H9 (cell line): ENCODE data around the gene FRAS1. TPM values are rescaled to one million over a fixed set of nuclear protein-coding genes. Genes with fewer than 3 reads are reported as not detected.

Source experiments
- DNase-seq: peaks from one replicate; pipeline ENCODE4 v3.0.0-alpha.2; 2017
- H2AFZ ChIP-seq: one replicate; pipeline ENCODE4 v1.6.1; 2013; ENCODE audit warnings: mild to moderate bottlenecking, low read length, control low read depth, moderate library complexity
- H2AK5ac ChIP-seq: 2 replicates; pipeline ENCODE4 v1.6.1; 2013; ENCODE audit warnings: low read length, control low read depth, mixed read lengths; ENCODE audit not compliant: insufficient read length
- H2BK120ac ChIP-seq: one replicate; pipeline ENCODE4 v1.6.1; 2013; ENCODE audit warnings: low read depth, mild to moderate bottlenecking, low read length, control low read depth, inconsistent platforms; ENCODE audit not compliant: poor library complexity, severe bottlenecking
- H2BK12ac ChIP-seq: 2 replicates; pipeline ENCODE4 v1.6.1; 2013; ENCODE audit warnings: low read length, control low read depth, mixed read lengths, low read depth; ENCODE audit not compliant: insufficient read length
- H2BK15ac ChIP-seq: 2 replicates; pipeline ENCODE4 v1.6.1; 2013; ENCODE audit warnings: low read depth, low read length, control low read depth
- H2BK20ac ChIP-seq: one replicate; pipeline ENCODE4 v1.6.1; 2013; ENCODE audit warnings: low read depth, mild to moderate bottlenecking, low read length, control low read depth, inconsistent platforms; ENCODE audit not compliant: poor library complexity, severe bottlenecking
- H2BK5ac ChIP-seq: 2 replicates; pipeline ENCODE4 v1.6.1; 2013; ENCODE audit warnings: low read length, control low read depth, mixed read lengths; ENCODE audit not compliant: insufficient read length
- H3K14ac ChIP-seq: 2 replicates; pipeline ENCODE4 v1.6.1; 2013; ENCODE audit warnings: low read length, control low read depth; ENCODE audit not compliant: insufficient read depth
- H3K18ac ChIP-seq: 2 replicates; pipeline ENCODE4 v1.6.1; 2013; ENCODE audit warnings: low read depth, mild to moderate bottlenecking, mixed read lengths, low read length, control low read depth; ENCODE audit not compliant: insufficient read length
- H3K23ac ChIP-seq: 2 replicates; pipeline ENCODE4 v1.6.1; 2013; ENCODE audit warnings: low read length, control low read depth, mixed read lengths, low read depth; ENCODE audit not compliant: insufficient read length
- H3K23me2 ChIP-seq: 2 replicates; pipeline ENCODE4 v1.6.1; 2013; ENCODE audit warnings: low read depth, mild to moderate bottlenecking, mixed read lengths, low read length, control low read depth; ENCODE audit not compliant: insufficient read length, poor library complexity, severe bottlenecking
- H3K27ac ChIP-seq: 2 replicates; pipeline ENCODE4 v1.5.1; 2013; ENCODE audit warnings: low read length, control low read depth, mixed read lengths, low read depth; ENCODE audit not compliant: insufficient read length
- H3K27me3 ChIP-seq: 2 replicates; pipeline ENCODE4 v1.6.1; 2013; ENCODE audit warnings: low read length, control low read depth, inconsistent platforms; ENCODE audit not compliant: insufficient read depth
- H3K4ac ChIP-seq: 2 replicates; pipeline ENCODE4 v1.6.1; 2013; ENCODE audit warnings: low read depth, mild to moderate bottlenecking, control low read depth, inconsistent platforms, low read length, moderate library complexity
- H3K4me1 ChIP-seq: 2 replicates; pipeline ENCODE4 v1.6.1; 2013; ENCODE audit warnings: low read length, control low read depth, inconsistent platforms; ENCODE audit not compliant: insufficient read depth
- H3K4me2 ChIP-seq: 2 replicates; pipeline ENCODE4 v1.6.1; 2013; ENCODE audit warnings: low read length, control low read depth, mixed read lengths; ENCODE audit not compliant: insufficient read length, insufficient read depth
- H3K56ac ChIP-seq: 2 replicates; pipeline ENCODE4 v1.6.1; 2013; ENCODE audit warnings: low read depth, mild to moderate bottlenecking, mixed read lengths, low read length, control low read depth; ENCODE audit not compliant: insufficient read length
- H3K79me1 ChIP-seq: 2 replicates; pipeline ENCODE4 v1.6.1; 2013; ENCODE audit warnings: low read depth, mild to moderate bottlenecking, moderate library complexity, low read length, control low read depth, inconsistent platforms; ENCODE audit not compliant: insufficient read depth, poor library complexity, severe bottlenecking
- H3K79me2 ChIP-seq: 2 replicates; pipeline ENCODE4 v1.6.1; 2013; ENCODE audit warnings: low read length, control low read depth, inconsistent platforms; ENCODE audit not compliant: insufficient read depth
- H3K9ac ChIP-seq: 2 replicates; pipeline ENCODE4 v1.6.1; 2013; ENCODE audit warnings: low read length, control low read depth, mixed read lengths; ENCODE audit not compliant: insufficient read length; ENCODE audit errors: extremely low read depth
- H3K9me3 ChIP-seq: one replicate; pipeline ENCODE4 v1.6.1; 2013; ENCODE audit warnings: low read depth, low read length, inconsistent platforms; ENCODE audit not compliant: control insufficient read depth
- H3T11ph ChIP-seq: one replicate; pipeline ENCODE4 v1.6.1; 2013; ENCODE audit warnings: mild to moderate bottlenecking, low read length, control low read depth, inconsistent platforms
- H4K20me1 ChIP-seq: one replicate; pipeline ENCODE4 v1.6.1; 2013; ENCODE audit not compliant: control insufficient read depth, insufficient read length, insufficient read depth
- H4K5ac ChIP-seq: 2 replicates; pipeline ENCODE4 v1.6.1; 2013; ENCODE audit warnings: low read depth, mild to moderate bottlenecking, mixed read lengths, low read length, control low read depth; ENCODE audit not compliant: insufficient read length
- H4K8ac ChIP-seq: replicated peaks from 2 replicates; pipeline ENCODE4 v1.6.1; 2013; ENCODE audit warnings: low read length, control low read depth, mixed read lengths, low read depth; ENCODE audit not compliant: insufficient read length
- H4K91ac ChIP-seq: 2 replicates; pipeline ENCODE4 v1.6.1; 2013; ENCODE audit warnings: low read depth, mild to moderate bottlenecking, moderate library complexity, mixed read lengths, low read length, control low read depth; ENCODE audit not compliant: insufficient read length
- H3K27ac Mint-ChIP-seq, 3 experiments: 2 replicates in 2 of 3; 3 replicates in 1 of 3; pipeline ENCODE4 v1.8.0; 2020 to 2021; ENCODE audit warnings: mixed read lengths in 3 of 3, mild to moderate bottlenecking in 1 of 3, moderate library complexity in 1 of 3
- H3K27me3 Mint-ChIP-seq: 2 replicates; pipeline ENCODE4 v1.8.0; 2021; ENCODE audit warnings: low read depth, mild to moderate bottlenecking, moderate library complexity, mixed read lengths
- H3K36me3 Mint-ChIP-seq, 3 experiments: 2 replicates in 2 of 3; 3 replicates in 1 of 3; pipeline ENCODE4 v1.8.0; 2020 to 2021; ENCODE audit warnings: low read depth in 3 of 3, mixed read lengths in 3 of 3; ENCODE audit not compliant: insufficient read depth in 1 of 3
- H3K4me1 Mint-ChIP-seq, 2 experiments: 2 replicates each; pipeline ENCODE4 v1.8.0; 2020; ENCODE audit warnings: mixed read lengths in 2 of 2
- H3K4me3 Mint-ChIP-seq, 2 experiments: 2 replicates in 1 of 2; 3 replicates in 1 of 2; pipeline ENCODE4 v1.8.0; 2020 to 2021; ENCODE audit warnings: mild to moderate bottlenecking in 2 of 2, mixed read lengths in 2 of 2, moderate library complexity in 1 of 2
- H3K9me3 Mint-ChIP-seq, 2 experiments: 2 replicates in 1 of 2; 3 replicates in 1 of 2; pipeline ENCODE4 v1.8.0; 2020; ENCODE audit warnings: mild to moderate bottlenecking in 2 of 2, mixed read lengths in 2 of 2, moderate library complexity in 1 of 2
- WGBS: extraction: QIAGEN DNeasy Blood & Tissue Kit; methylation state at CpG from one replicate; pipeline ENCODE4 v1.1.7; 2013; ENCODE audit warnings: missing lambda C conversion rate, low lambda C conversion rate, mixed read lengths; ENCODE audit not compliant: insufficient read length; ENCODE audit errors: extremely low coverage; 5-methylcytosine and 5-hydroxymethylcytosine counted together
- total RNA-seq: library from RNA; stranded (reverse); gene quantifications from 2 replicates; pipeline ENCODE4 v1.2.1, GENCODE V29; 2021
- TF ChIP-seq, protein P1 (sequence below): fragments of 200-600 bp; sonication (generic); conservative IDR thresholded peaks from 3 replicates; pipeline ENCODE4 v1.8.0; 2021; ENCODE audit warnings: antibody characterized with exemption, mild to moderate bottlenecking

Gene FRAS1
- total RNA-seq, 1 experiment from 2014 or later, result 58.5 TPM

GRCh38 chr4:78293348-78293747 lies 236.2 kb downstream of the FRAS1 start:
- Histone ChIP-seq H2AFZ (no peak overlapping the region), H2BK120ac (no peak overlapping the region), H4K5ac (no peak overlapping the region), H4K91ac (no peak overlapping the region), H3K79me2 (no peaks in the 10 kb centered on the region), H3K4me1 (no peaks in the 10 kb centered on the region), H3K23ac (no peak overlapping the region), H3K27ac (no peak overlapping the region), H3K4ac (no peak overlapping the region), H2BK20ac (no peak overlapping the region), H3K27me3 (no peaks in the 10 kb centered on the region), H2BK12ac (no peak overlapping the region), H3K56ac (no peak overlapping the region), H3K14ac (no peak overlapping the region), H4K20me1 (no peaks in the 10 kb centered on the region), H3T11ph (no peak overlapping the region), H2AK5ac (no peak overlapping the region), H4K8ac (no peak overlapping the region), H2BK5ac (no peak overlapping the region), H3K18ac (no peak overlapping the region), H3K4me2 (no peak overlapping the region), H3K9ac (no peak overlapping the region), H3K79me1 (no peaks in the 10 kb centered on the region), H3K9me3 (no peaks in the 10 kb centered on the region), H3K23me2 (no peaks in the 10 kb centered on the region), H2BK15ac (no peak overlapping the region)
- peaks cover 9 to 25% (median 17%) of the 10 kb centered on the region in 3 experiments for H3K36me3 Mint-ChIP-seq
- peaks cover 10 to 19% of the 10 kb centered on the region in 2 experiments for H3K4me1 Mint-ChIP-seq
- no peaks in the 10 kb centered on the region for H3K9me3 Mint-ChIP-seq
- TF ChIP-seq, protein P1, sequence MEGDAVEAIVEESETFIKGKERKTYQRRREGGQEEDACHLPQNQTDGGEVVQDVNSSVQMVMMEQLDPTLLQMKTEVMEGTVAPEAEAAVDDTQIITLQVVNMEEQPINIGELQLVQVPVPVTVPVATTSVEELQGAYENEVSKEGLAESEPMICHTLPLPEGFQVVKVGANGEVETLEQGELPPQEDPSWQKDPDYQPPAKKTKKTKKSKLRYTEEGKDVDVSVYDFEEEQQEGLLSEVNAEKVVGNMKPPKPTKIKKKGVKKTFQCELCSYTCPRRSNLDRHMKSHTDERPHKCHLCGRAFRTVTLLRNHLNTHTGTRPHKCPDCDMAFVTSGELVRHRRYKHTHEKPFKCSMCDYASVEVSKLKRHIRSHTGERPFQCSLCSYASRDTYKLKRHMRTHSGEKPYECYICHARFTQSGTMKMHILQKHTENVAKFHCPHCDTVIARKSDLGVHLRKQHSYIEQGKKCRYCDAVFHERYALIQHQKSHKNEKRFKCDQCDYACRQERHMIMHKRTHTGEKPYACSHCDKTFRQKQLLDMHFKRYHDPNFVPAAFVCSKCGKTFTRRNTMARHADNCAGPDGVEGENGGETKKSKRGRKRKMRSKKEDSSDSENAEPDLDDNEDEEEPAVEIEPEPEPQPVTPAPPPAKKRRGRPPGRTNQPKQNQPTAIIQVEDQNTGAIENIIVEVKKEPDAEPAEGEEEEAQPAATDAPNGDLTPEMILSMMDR, result no peak
- H3K27ac Mint-ChIP-seq, result no peak overlapping the region
- DNase-seq, result no peak
- WGBS, result no CpG with 5 or more reads among the region's 1 CpG
- H3K4me3 Mint-ChIP-seq, result no peak overlapping the region
- H3K27me3 Mint-ChIP-seq, result no peaks in the 10 kb centered on the region
